GM18511 (cell line): ENCODE measurements around the gene WDR33.

ENCODE experiments used
- ATAC-seq: cut with Tn5 transposase; IDR thresholded peaks from one replicate; pipeline ENCODE4 v1.9.1; 2021; ENCODE audit warnings: mild to moderate bottlenecking, moderate library complexity; ENCODE audit not compliant: unreplicated experiment

Gene WDR33

GRCh38 chr2:127659408-127660290 lies 151.3 kb downstream of the WDR33 start:
- no peak for ATAC-seq

- no peak for ATAC-seq
Observed at GRCh38 chr2:127658641-127659407, 152.1 kb downstream of the WDR33 start.

DNA sequence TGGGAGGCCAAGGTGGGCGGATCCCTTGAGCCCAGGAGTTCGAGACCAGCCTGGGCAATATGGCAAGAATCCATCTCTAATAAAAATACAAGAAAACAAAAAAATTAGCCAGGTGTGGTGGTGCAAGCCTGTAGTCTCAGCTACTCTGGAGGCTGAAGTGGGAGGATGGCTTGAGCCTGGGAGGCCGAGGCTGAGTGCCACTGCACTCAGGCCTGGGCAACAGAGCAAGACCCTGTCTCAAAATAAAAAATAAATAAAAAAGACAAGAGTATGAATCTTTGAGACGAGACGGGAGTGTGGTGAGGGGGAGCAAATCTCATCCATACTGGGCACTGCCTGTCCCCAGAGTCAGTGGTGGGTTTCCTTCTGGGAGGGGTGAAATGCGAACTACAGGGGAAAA lies 152.8 kb downstream of the WDR33 start:
- ATAC-seq, result no peak

- ATAC-seq, result no peak
Observed at GRCh38 chr2:127657232-127657595, 153.8 kb downstream of the WDR33 start.

DNA sequence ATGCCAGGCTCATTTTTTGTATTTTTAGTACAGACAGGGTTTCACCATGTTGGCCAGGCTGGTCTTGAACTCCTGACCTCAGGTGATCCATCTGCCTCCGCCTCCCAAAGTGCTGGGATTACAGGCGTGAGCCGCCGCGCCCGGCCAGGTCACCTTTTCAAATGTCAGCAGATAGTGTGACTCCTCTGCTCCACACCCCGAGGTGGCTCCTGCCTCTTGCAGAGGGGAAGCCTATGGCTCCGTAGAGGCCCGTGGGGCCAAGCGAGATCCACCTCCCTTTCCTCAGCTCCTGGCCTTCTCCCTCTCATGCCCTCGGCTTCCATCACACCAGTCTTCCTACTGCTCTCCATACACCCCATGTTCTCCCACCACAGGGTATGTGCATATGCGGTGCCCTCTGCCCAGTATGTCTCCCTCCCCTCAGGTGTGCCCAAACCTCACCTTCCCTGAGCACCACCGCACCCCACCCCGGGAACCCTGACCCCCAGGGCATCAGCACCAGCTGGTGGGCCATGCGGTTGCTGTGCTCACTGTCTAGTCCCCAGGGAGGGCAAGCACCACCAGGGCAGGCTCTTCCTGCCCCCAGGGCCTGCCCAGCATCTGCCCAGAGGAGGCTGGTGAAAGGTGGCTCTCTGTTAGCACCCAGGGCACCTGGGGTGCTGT lies 154.3 kb downstream of the WDR33 start:
- ATAC-seq, result no peak

GRCh38 chr2:127655209-127656073 lies 155.5 kb downstream of the WDR33 start:
- ATAC-seq, result no peak

DNA sequence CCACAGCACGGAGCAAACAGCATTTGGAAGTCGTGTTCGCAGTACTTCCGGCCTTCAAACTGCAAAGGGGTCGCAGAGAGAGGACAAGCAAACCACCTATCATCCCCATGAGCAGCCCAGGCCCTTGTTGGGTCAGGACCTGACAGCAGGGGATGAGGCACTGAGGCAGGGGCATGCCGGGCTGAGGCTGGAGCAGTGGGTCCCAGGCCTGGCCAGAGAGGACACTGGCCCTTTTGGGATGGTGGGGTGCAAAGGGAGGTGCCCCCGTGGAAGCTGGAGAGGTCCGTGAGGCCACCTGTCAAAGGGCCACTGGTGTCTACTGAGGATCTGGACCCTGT lies 156.2 kb downstream of the WDR33 start:
- ATAC-seq, result no peak

DNA sequence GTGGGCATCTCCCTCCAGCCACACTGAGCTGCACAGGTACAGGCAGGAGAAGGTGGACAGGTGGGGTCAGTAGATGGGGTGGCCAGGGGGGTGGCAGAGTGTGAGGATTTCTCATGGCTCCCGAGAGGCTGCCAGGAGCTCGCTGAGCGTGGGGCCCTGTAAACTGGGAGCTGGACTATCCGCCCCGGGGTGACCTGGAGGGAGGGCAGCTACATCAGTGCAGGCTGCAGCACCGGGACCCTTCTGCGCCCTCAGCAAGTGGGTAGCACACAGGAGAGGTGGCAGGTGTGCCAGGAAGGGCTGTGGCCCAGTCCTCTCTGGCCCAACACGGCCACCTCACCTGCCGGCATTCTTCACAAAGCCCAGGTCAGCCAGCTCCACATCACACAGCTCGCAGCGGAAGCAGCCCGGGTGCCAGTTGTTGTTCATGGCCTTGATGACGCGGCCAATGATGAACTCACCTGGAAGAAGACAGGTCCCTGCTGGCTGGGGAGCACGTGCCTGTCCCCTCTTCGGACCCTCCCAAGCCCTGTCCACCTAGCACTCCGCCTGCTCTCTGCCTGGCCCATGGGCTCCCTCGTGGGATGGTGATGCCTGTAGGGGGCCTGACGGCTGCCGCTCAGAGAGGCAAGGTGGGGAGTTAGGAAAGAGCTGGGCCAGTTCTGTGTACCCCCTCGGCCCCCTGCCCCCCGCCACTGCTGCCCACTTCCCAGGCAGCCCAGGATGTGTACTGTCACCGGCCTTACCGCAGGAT lies 156.7 kb downstream of the WDR33 start:
- no peak for ATAC-seq

- no peak for ATAC-seq
Observed at GRCh38 chr2:127653421-127654083, 157.4 kb downstream of the WDR33 start.

- no peak for ATAC-seq
Observed at GRCh38 chr2:127652786-127653357, 158.1 kb downstream of the WDR33 start.

DNA sequence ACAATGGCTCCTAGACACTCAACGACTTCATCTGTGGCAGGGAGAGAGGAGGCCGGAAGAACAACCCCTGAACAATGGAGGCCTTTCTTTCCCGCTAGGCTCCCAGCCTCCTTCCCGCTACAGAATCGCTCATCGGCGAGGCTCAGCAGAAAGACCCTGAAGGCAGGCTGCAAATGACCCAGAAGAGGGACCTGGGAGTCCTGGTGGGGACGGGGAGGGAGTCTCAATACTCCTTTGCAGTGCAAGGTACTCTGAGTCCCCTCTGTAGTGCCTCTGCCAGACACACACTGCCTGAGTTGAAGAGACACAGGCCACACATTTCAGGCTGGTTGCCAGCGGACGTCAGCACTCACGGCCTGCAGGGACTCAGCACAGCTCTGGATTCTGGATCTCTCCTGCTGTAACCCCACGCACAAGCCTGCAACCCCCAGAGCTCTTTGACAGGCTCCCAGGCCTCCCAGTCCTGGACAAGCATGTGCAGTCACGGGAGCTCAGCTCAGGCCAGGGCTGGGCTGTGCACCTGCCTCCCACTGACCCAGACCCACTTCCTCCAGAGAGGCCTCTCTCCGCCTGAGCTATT lies 158.9 kb downstream of the WDR33 start:
- no peak for ATAC-seq

- no peak for ATAC-seq
Observed at GRCh38 chr2:127651381-127651809, 159.6 kb downstream of the WDR33 start.
